MG63 (cell line): Measurements from ENCODE around the gene SMYD2. TPM values are rescaled to one million over a fixed set of nuclear protein-coding genes. Genes with fewer than 3 reads are reported as not detected.

Experiments used
- DNase-seq: peaks from one replicate; pipeline ENCODE4 v3.0.0-alpha.2; 2020
- H3K27me3 ChIP-seq: fragments of 250-450 bp; sonication (Bioruptor Pico); 2 replicates; pipeline ENCODE4 v1.5.1; 2020; ENCODE audit warnings: mild to moderate bottlenecking, moderate library complexity
- H3K36me3 ChIP-seq: fragments of 250-450 bp; sonication (Bioruptor Pico); 2 replicates; pipeline ENCODE4 v1.5.1; 2020; ENCODE audit warnings: mild to moderate bottlenecking, moderate library complexity
- H3K4me3 ChIP-seq: fragments of 250-450 bp; sonication (Bioruptor Pico); 2 replicates; pipeline ENCODE4 v1.5.1; 2020; ENCODE audit warnings: mild to moderate bottlenecking, moderate library complexity
- H3K9me3 ChIP-seq: fragments of 250-450 bp; sonication (Bioruptor Pico); 2 replicates; pipeline ENCODE4 v1.5.1; 2020; ENCODE audit warnings: mild to moderate bottlenecking, moderate library complexity
- total RNA-seq: library from RNA; depleted of rRNA; stranded (reverse); fragments of >200 nt; shearing (Covaris generic); gene quantifications from 2 replicates; pipeline ENCODE4 v1.2.3, GENCODE V29; 2014; ENCODE audit warnings: low replicate concordance

Gene SMYD2
- total RNA-seq, 1 experiment from 2014 or later, result 73.4 TPM

- Histone ChIP-seq H3K27me3 (no peaks in the 10 kb centered on the region), H3K4me3 (no peak overlapping the region), H3K9me3 (no peaks in the 10 kb centered on the region), H3K36me3 (peaks cover 8% of the 10 kb centered on the region)
- DNase-seq, result peak; percentile 32
Measured at GRCh38 chr1:214331827-214332423, 51.0 kb downstream of the SMYD2 start.

DNA sequence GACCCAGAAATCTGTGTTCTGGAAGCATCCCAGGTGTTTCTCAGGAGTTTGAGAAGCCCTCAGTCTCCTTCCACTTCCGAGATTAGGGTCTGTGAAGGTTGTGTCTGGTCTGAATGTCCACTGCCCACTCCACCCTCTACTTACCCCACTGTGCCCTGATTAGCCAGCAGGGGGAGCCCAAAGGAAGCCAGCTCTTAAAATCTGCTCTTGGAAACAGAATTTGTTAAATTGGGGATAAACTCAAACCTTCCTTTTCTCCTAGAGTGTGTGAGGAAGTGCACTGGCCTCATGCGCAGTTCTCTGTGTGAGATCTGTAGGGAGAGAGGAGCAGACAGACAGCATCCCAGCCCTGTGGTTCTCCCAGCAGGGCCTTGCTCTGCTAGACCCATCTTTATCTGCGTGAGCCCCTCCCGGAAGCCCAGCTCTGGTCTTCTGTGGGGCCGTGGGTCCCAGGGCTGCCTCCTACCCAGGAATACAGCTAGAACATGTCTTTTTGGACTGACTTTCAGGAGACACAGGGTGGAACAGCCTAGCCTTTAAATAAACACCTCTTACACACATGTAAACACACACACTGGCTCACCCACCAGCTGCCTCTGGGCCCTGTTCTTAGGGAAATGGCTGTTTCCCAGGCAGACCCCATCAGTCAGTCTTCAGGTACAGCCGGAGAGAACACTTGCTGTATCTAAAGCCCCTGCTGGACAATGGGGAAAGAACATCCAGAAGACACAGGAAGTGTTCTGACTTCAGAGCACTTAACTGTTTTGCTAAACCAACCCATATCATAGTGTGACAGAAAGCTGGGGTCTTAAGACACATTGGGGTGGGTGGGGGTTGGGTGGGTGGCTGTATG lies 52.2 kb downstream of the SMYD2 start:
- peak; percentile 36 for DNase-seq
- Histone ChIP-seq H3K4me3 (no peak overlapping the region), H3K9me3 (no peaks in the 10 kb centered on the region), H3K27me3 (no peaks in the 10 kb centered on the region), H3K36me3 (peaks cover 8% of the 10 kb centered on the region)

GRCh38 chr1:214335567-214335966 lies 54.6 kb downstream of the SMYD2 start:
- Histone ChIP-seq H3K27me3 (no peaks in the 10 kb centered on the region), H3K9me3 (no peaks in the 10 kb centered on the region), H3K4me3 (no peak overlapping the region), H3K36me3 (peaks cover 4% of the 10 kb centered on the region)
- DNase-seq, result no peak

- Histone ChIP-seq H3K36me3 (peaks cover 6% of the 10 kb centered on the region), H3K9me3 (no peaks in the 10 kb centered on the region), H3K27me3 (no peaks in the 10 kb centered on the region), H3K4me3 (no peak overlapping the region)
- DNase-seq, result no peak
Measured at GRCh38 chr1:214337015-214337414, 56.1 kb downstream of the SMYD2 start.

DNA sequence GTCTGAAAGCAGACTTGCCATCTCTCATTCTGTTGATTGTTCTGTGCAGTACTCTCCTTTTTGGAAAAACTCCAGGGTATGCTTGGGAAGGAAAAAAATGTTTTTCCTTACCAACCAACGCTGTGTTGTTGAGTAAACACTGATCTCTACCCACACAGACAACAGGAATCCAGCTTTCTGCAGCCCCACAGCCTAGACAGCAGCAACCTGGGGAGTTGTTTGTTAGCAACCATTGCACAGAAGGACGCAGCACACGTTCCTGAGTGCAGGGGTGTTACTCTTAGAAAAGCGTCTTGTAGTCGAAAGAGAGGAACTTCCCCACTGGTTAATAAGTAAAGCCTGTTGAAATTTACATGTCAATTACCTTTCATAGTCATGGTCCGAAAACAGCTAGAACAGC lies 56.6 kb downstream of the SMYD2 start:
- H3K36me3 ChIP-seq, result peaks cover 6% of the 10 kb centered on the region
- DNase-seq, result no peak
- H3K27me3 ChIP-seq, result no peaks in the 10 kb centered on the region
- H3K4me3 ChIP-seq, result no peak overlapping the region
- H3K9me3 ChIP-seq, result no peaks in the 10 kb centered on the region

- Histone ChIP-seq H3K36me3 (peaks cover 6% of the 10 kb centered on the region), H3K9me3 (no peaks in the 10 kb centered on the region)
- no peak for DNase-seq
Measured at GRCh38 chr1:214338212-214338611, 57.3 kb downstream of the SMYD2 start.

GRCh38 chr1:214341459-214341858 lies 60.5 kb downstream of the SMYD2 start:
- H3K9me3 ChIP-seq, result peaks cover 4% of the 10 kb centered on the region; the same call in 1 of the 2 replicates
- no peak for DNase-seq
- H3K27me3 ChIP-seq, result no peaks in the 10 kb centered on the region
- H3K36me3 ChIP-seq, result peaks cover 35% of the 10 kb centered on the region
- no peak overlapping the region for H3K4me3 ChIP-seq

More at GRCh38 chr1:214338212-214338611, 57.3 kb downstream of the SMYD2 start:
- Histone ChIP-seq H3K4me3 (no peak overlapping the region), H3K27me3 (no peaks in the 10 kb centered on the region)

DNA sequence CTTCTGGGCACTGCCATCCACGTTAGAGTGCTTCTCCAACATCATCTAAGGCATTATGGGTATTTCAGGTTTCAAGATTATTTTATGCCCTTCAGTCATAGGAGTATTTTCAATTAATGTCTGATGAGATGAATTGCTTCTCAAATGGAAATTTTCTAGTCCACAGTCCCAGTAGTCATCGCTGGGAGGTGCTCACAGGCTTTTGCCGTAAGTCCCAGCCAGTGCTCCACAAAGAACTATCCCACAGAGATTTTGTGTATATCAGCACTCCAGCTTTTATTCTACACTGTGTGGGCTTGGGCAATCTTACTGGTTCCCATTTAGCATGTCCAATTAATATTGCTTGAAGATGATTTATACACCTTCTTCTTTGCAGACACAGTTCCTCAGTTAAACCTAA lies 61.0 kb downstream of the SMYD2 start:
- H3K4me3 ChIP-seq, result no peak overlapping the region
- H3K36me3 ChIP-seq, result peaks cover 36% of the 10 kb centered on the region
- H3K9me3 ChIP-seq, result peaks cover 4% of the 10 kb centered on the region; the same call in 1 of the 2 replicates
- H3K27me3 ChIP-seq, result no peaks in the 10 kb centered on the region
- DNase-seq, result no peak

DNA sequence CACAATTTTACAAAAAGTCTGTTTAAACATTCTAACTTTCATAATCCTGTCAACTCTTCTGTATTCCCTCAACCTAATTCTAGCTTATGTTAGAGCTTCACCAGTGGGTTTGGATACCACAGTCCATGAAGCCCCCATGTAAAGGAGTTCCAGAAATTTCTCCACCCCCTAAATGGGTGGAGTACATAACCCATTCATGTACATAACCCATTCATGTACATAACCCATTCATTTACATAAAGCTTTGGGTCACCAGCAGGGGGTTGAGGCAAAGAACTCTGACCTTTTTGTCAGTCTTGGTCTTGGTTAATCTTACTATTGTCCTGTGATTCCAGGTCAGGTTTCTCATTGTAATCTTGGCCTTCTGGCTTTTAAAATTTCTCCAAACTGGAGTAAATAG lies 61.6 kb downstream of the SMYD2 start:
- DNase-seq, result no peak
- no peaks in the 10 kb centered on the region for H3K27me3 ChIP-seq
- peaks cover 4% of the 10 kb centered on the region; the same call in 1 of the 2 replicates for H3K9me3 ChIP-seq
- H3K36me3 ChIP-seq, result peaks cover 41% of the 10 kb centered on the region
- no peak overlapping the region for H3K4me3 ChIP-seq

DNA sequence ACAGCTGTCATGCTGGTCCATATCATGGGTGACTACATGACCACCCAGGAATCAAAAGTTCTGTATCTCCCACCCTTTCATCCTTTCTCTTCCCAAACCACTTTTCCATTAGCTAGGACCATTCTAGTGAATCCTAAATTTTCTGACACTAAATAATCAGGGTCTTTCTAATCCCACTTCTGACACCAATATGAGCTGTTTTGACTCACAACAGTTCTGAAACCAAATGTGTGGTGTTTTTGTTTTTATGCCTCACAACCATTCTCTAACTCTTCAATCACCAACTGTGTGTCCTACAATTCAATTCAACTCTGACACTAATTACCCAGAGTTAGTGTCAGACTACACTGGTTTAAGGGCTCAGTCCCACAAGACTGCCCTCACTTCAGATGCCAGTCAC lies 63.9 kb downstream of the SMYD2 start:
- Histone ChIP-seq H3K4me3 (no peak overlapping the region), H3K9me3 (peaks cover 4% of the 10 kb centered on the region), H3K36me3 (peaks cover 64% of the 10 kb centered on the region), H3K27me3 (no peaks in the 10 kb centered on the region)
- DNase-seq, result no peak

GRCh38 chr1:214349008-214349407 lies 68.0 kb downstream of the SMYD2 start:
- no peak for DNase-seq
- H3K36me3 ChIP-seq, result peaks cover 76% of the 10 kb centered on the region
- no peak overlapping the region for H3K4me3 ChIP-seq
- H3K9me3 ChIP-seq, result peaks cover 4% of the 10 kb centered on the region
- no peaks in the 10 kb centered on the region for H3K27me3 ChIP-seq

DNA sequence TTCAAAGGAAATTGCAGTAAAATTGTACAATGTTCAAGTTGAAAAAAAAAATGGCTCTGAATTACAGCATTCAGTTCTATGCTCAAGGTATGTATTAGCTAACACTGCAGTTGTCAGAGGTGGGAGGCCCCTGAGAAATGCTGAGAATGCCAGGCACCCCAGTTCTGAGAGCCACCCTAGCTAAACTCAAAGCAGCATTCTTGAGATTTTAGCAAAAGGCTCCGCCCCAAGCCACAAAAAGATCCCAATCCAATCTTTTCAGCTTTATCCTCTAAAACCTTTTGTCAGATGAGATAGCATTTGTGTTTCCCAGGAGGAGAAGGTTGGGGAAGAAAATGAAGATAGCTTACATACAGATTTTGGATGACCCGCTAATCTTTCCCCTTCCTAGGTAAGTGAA lies 68.8 kb downstream of the SMYD2 start:
- H3K4me3 ChIP-seq, result no peak overlapping the region
- H3K36me3 ChIP-seq, result peaks cover 76% of the 10 kb centered on the region
- DNase-seq, result no peak
- peaks cover 4% of the 10 kb centered on the region for H3K9me3 ChIP-seq
- no peaks in the 10 kb centered on the region for H3K27me3 ChIP-seq

DNA sequence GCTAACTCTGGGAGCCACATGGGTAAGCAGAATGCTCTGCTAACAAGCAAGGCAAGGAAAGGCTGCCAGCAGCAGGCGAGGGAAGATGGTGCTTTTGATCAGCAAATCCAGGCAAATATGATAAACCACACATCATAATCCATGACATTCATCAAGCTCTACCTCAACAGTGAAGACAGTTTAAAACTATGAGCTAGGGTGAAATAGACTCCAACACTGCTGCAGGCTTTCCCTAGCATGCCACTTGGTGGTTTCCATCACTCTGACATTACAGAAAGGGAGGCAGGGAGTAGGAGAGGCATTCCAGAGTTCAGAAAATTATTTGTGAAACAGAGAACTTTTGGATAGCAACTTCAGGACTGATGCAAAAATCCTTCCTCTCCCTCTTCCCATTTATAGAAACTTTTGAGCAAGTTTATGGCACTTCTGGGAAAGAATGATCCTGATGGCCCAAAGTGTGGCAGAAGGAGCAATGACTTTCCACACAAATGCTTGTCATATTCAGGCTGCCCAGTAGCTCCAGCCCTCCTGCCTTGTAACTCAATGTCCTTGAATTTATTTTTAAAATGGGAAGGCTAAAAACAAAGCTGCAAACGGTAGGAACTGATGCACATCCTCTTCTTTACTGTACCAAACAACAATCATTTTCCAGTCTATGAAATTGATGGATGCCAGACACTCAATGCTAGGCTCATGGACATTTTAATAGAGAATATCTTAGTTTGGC lies 70.8 kb downstream of the SMYD2 start:
- no peak for DNase-seq
- peaks cover 74% of the 10 kb centered on the region for H3K36me3 ChIP-seq
- H3K4me3 ChIP-seq, result no peak overlapping the region
- no peaks in the 10 kb centered on the region for H3K27me3 ChIP-seq
- no peaks in the 10 kb centered on the region; the same call in 1 of the 2 replicates for H3K9me3 ChIP-seq

- H3K9me3 ChIP-seq, result no peaks in the 10 kb centered on the region; the same call in 1 of the 2 replicates
- no peaks in the 10 kb centered on the region for H3K27me3 ChIP-seq
- no peak overlapping the region for H3K4me3 ChIP-seq
- H3K36me3 ChIP-seq, result peaks cover 74% of the 10 kb centered on the region
- no peak for DNase-seq
Measured at GRCh38 chr1:214352838-214353237, 71.9 kb downstream of the SMYD2 start.

DNA sequence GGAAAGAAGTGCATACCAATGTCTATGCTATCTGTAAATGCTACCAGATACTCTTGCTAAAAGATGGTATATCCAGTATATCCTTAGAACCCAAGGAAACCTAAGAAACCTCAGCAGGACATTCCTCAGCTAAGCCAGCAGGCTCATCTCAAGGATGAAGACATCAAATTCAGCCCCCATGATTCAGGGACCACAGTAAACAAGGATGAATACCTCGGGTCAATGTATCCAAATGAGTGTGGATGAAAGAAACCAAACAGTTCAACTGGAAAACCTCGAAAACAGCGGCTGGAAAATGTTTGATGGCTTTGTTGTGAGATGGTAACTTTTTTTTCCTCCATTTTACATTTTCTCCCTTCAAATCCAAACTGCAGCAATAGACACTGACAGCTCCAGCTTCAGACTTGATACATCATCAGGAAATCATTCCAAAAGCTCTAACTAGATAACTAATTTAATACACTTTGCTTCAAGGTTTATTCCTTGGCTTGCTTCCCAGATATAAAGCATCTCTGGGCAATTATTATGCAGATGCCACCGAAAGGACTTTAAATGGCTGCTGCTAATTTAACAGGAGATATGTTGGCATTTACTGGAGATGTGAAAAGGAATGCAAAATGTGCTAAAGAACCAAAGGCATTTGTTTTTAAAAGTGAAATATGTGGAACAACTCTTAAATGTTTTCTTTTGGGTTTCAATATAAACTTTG lies 73.6 kb downstream of the SMYD2 start:
- Histone ChIP-seq H3K9me3 (no peaks in the 10 kb centered on the region), H3K36me3 (peaks cover 69% of the 10 kb centered on the region), H3K4me3 (no peak overlapping the region), H3K27me3 (no peaks in the 10 kb centered on the region)
- no peak for DNase-seq

DNA sequence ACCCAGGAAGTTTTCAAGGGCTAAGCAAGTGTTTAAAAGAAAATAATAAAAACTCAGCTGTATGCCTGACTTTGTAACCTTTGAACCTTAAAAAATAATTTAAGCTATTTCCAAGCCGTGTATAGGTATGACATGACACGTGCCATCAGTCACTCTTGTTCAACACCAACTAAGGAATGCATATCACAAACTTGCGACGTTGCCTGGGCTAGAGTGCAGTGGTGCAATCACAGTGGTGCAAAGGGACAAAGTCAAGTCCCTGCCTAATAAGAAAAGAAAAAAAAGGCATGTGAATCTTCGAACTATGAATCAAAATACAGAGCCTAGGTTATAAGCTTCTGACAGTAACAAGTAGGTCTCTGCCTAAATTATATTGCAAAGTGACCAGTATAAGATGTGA lies 79.2 kb downstream of the SMYD2 start:
- no peaks in the 10 kb centered on the region for H3K9me3 ChIP-seq
- H3K36me3 ChIP-seq, result peaks cover 88% of the 10 kb centered on the region
- no peaks in the 10 kb centered on the region for H3K27me3 ChIP-seq
- no peak overlapping the region for H3K4me3 ChIP-seq
- no peak for DNase-seq
